Ammon's horn (tissue), 1 donor: ENCODE results near the gene RGS1.

ENCODE experiments used
- DNase-seq: peaks from one replicate; pipeline ENCODE4 v3.0.0-alpha.2; 2016; ENCODE audit warnings: low spot score

RGS1 gene

DNA sequence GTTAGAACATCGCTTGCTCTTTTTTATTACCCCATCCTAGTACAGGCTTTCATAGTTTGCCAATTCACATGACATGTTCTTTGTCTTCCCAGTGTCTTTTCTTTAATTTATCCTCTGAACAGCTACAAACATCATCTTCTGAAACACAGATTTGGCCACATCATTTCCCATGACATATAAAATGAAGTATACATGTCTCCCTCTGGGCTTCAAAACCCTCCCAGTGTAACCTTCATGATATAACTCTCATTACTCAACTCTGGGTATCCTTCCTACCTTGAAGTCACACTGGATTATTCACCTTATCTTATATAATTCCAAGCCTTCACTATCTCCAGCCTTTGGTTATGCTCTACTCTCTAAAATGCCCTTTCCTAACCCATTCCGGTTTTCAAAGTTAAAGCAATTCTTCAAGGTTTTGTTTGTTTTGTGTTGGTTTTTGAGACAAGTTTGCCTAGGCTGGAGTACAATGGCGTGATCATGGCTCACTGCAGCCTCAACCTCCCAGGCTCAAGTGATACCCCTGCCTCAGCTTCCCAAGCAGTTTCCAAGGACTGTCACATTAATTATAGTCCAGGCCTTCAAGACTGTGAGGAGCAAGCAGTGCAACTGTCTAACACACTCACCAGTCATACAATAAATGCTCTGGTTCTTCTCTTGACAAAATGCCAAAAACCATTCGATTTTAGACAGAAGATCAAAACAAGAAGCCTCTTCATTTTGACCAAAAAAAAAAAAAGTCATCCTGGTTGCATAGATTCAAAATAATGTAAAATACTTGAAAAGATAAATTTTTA lies 5.8 kb downstream of the RGS1 start:
- no peak for DNase-seq

DNA sequence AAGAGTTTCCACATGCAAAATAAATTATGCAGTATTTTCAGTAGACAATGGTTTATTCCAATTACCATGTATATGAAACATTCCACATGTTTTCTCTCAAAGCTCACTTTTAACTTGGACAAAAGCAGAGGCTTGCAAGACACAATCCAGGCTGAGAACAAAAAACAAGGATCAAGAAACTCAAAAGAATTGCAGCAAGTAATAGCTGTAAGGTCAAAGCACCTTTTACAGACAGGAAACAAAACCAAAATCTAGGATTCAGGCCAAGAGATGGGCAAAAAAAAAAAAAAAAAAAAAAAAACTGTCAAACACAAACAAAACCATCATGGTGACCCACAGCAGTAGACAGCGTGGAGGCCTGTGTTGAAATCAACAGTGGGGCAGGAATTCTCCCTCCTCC lies 9.3 kb downstream of the RGS1 start:
- DNase-seq = no peak

DNA sequence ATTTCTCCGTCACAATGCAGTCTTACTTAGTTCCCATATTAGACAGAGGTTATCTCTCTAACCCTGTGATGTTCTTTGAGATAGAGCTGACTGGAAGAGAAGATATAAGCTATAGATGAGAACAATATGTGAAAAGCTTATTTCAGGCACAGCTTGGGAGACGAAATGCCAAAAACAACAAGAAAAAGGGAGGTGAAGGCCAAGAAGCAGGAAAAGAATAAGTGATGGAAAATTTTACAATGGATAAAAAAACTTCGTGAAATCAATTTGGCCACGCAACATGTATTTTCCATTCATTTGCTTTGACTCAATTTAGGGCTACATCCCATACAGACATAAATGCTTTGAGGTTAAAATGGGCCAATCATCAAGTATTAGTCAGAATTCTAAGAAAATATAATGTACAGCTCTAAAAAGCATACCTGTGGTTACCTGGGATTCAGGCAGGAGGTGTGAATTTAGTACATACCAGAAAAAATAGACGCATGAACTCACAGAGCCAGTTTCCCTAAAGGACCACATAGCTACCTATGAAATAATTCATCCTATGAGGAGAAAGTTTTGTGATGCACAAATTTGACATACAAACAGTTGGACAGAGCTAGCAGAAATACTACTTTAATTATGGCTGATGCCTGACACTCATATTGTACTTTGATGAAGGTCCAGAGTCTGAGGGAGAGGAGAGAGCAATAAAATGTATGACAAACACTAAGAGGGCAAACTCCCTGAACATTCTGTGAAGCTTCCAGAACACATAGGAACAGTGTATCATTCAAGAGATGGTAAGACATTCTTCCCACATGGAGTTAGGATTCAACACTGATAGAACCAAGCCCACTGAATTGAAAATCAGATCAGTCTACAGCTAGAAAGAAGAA lies 12.1 kb downstream of the RGS1 start:
- no peak for DNase-seq

DNA sequence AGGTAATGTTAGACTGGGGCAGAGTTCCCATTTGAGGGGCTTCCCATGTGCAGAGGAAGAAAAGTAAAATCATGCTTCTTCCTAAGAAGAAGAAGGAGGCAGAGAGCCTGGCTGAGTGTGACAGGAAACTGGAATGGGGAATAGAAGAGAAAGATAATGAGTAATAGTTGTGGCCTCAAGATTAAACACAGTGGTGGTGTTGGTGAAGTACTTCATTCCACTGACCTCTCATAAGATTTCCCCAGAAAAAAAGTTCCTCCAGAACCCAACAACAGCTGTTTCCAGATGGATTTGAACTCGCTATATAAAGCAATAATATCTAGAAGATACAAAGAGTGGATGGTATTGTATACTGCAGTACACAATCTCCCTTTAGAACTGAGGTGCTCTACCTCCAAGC lies 13.0 kb downstream of the RGS1 start:
- no peak for DNase-seq

DNA sequence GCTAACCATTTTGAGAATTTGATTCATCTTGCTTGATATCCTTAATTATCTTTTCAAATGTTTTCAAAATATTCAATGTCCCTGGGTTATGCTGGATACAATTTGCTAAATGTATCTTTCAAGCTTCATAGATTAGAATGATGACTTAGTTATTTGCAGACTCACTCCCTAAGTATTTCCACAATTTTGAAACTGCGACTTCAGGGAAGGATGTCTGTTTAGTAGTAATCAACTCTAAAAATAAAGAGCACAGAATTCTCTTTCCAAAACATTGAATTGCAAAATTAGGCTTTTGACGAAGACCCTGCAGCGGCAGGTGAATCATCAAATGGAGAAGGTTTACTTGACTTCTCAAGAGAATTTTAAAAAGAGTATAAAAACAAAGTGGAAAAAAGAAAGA lies 14.2 kb downstream of the RGS1 start:
- DNase-seq = no peak

DNA sequence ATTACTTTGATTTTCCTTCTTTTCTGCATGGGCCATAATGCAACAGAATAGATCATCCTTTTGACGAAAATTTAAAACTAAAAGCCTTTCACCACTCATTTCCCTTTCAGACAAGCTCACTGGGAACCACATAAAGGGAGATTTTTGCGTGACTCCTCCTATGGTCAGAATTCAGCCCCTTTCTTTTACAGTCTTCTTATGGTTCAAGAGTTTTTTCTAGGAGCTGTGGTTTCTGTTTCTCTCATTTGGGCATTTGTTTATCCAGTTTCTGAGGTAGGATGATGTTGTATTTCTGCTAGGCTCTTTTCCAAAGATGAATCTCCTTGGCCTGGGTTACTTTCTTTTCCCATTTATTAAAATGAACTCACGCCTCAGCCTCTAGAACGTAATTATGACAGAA lies 16.9 kb downstream of the RGS1 start:
- no peak for DNase-seq

DNA sequence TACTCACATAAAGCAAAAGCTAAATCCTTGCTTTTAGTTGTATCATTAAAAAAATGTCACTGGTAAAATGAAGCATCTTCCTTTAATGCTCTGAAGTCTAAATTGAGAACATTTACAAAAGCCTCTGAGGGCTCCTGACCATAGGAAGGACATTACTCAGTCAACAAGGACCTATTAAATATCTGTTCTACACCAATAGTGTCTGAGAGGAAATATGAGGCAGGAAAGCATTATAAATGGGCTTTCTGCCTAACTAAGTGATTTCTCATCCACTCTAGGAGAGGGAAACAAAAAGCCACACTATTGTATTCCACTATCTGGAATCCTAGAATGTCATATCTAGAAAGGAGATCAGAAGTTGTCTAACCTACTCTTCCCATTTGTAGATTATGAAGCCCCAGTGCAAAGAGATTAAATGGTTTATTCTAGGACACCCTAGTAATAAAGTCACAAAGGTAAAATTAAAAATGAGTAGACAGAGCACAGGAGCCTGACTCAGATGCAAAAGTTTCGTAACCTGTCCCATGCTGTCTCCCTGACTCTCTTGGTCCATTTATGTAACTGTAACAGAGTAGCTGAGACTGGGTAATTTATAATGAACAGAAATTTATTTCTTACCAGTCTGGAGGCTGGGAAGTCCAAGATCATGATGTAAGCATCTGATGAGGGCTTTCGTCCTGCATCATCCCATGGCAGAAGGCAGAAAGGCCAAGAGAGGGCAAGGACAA lies 17.6 kb downstream of the RGS1 start:
- DNase-seq = no peak

DNA sequence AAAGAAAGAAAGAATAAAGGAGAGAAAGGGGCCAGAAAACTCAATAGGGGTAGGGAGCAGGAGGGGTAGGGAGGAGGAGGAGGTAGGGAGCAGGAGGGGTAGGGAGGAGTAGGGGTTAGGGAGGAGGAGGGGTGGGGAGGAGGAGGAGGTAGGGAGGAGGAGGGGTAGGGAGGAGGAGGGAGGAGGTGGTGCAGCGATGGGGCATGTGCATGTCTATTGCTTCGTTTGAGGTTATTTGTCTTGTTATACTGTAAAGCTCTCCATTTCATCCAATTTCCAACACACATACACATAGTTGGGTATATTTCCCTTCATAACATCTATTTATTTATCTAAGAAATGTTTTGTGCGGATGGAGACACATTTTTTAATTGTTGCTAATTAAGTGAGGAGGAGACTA lies 19.7 kb downstream of the RGS1 start:
- no peak for DNase-seq

DNA sequence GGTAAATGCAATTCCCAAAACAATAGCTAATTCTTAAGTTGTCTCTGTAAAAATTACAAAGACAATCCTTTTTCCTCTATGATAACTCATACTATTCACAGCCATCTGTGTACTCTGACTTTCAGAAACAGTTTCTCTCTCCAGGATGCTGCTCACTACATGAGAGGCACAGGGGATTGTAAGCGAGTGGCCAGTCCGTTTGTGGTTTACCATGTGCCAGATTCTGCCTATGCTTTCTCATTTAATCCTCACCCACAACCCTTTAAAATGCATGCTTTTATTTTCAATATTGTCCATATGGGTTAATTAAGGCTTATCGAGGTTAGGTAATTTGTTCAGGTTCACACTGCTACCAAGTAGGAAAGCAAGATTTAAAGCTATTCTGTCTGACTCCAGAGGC lies 23.0 kb downstream of the RGS1 start:
- no peak for DNase-seq

DNA sequence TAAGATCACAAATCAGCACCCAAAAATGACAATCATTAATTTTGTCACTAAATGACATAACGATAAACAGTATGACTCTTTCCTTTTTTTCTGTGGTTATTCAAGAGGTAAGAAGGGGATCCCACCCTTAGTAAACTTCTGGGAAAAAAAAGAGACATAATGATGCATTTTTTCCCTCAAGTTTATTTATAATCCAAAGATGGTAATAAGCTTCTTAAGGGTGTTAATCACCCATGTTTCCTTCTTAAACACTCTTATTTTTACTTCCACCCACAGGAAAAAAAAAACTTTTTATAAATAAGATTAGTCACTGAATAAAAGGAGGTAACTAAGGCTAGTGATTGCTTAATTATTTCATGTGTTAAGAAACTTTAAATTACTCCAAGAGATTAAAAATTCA lies 24.7 kb downstream of the RGS1 start:
- DNase-seq = no peak

DNA sequence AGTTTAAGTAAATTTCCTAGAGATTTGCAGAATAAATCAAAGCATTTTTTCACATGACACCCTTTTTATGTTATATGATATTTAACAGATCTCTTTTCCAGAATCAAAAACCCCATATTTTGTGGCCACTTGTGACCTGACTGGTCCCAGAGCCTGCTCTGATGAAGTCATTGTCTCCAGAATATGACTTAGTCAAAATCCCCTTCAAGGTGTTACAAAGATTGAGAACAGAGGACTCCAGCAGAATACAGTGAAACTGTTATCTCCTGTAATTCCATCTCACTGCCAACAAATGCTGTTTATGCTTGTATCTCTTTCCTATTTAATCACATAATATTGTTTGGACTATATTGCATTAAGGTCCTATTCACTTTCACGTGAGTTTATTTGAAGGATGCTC lies 25.6 kb downstream of the RGS1 start:
- no peak for DNase-seq

DNA sequence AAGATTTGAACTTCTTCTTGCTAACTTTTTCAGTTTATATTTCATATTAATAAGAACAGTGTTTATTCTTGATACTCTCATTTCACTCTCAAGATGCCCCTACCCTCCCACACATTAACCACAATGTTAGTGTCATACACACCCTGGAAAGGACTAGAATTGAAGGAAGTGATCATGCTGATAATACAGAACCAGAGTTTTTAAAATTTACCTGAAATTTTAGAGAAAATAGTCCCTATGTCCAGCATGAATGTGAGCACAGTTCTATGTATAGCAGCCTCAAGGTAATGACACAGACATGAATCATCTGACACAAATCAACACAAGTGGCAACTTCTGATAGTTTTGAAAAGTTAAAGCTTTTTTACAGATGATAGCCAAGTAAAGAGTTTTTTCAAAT lies 26.0 kb downstream of the RGS1 start:
- no peak for DNase-seq

DNA sequence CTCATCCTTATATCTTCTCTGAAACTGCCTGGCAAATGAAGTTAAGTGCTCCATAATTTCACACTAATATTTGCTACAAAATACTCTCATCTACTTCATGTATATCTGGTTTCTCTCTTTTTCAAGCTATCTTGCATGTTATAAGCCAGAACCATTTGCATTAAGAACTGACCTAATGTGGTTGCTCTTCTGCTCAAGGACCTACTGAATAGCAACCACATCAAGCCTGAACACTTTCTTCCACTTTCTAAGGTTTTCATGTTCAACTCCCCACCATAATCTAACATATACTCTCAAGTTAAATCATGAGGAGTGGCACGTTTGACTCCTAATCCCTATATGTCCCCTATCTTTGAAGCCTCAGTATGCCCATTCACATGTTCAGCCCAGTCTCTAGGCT lies 27.2 kb downstream of the RGS1 start:
- no peak for DNase-seq

DNA sequence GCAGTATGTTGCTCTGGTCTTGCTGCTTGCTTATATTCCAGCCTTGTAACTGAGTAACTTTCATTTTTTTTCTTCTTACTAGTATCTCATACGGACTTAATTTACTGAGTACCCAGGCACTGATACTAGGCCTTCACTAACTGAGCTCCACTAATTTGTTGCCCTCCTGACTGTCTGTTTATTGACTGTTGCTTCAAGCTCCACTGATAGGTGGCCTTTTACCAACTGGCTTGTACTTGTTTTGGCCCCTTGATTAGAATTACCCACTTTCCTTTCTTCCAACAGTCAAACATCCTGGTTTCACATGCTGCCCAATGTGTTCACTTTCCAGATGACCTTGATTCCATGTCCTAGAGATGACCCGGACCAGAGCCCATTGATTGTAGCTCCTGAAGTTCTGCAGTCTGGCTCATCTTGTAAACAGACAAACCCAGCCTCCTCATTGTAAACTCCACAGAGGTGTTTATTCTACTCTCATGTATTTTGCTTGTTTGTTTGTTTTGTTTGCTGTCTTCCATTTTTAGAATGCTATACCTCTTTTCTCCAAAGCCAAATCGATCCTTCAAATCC lies 27.7 kb downstream of the RGS1 start:
- DNase-seq = no peak

DNA sequence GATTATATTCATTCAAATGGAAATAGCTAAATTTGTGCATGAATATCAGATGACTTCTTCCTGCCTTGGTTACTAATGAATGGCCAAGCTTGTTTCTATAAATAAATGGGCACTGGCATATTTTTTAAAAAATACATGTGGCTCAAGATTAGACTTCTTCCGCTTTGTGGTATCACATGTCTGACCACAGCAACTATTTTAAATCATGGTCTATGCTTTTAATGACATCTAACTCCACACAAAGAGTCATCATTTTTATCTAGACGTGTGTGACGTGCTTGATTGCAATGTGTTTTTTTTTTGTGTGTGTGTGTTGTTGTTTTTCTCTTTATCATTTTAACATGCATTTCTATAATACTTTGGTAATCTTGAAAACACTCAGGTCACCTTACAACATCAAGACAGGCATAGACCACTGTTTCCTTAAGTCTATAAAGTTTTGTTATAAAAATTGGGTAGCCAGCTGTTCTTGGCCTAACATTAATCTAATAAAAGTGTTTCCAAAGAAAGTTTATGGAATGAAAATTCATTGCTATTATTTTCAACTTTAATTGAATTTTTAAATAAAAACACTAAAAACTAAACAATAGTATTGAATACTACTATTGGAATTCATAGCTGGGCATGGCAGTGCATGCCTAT lies 29.5 kb downstream of the RGS1 start:
- no peak for DNase-seq

DNA sequence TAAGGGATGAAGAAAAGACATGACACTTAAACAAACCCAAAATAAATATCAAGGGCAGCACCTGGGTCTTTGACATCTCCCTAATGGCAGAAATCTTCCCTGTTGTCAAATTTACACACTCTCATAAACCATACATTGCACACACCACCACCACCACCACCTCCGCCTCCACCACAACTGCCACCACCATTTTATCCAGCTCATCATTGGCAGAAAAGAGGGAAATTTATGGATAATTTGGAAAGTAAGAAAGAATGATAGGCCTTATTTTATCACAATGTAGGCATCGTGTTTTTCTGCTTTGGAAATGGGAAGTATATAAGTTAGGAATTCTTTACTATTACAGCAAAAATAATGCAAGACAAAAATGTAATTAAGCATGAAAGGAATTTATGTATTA lies 33.1 kb downstream of the RGS1 start:
- no peak for DNase-seq

DNA sequence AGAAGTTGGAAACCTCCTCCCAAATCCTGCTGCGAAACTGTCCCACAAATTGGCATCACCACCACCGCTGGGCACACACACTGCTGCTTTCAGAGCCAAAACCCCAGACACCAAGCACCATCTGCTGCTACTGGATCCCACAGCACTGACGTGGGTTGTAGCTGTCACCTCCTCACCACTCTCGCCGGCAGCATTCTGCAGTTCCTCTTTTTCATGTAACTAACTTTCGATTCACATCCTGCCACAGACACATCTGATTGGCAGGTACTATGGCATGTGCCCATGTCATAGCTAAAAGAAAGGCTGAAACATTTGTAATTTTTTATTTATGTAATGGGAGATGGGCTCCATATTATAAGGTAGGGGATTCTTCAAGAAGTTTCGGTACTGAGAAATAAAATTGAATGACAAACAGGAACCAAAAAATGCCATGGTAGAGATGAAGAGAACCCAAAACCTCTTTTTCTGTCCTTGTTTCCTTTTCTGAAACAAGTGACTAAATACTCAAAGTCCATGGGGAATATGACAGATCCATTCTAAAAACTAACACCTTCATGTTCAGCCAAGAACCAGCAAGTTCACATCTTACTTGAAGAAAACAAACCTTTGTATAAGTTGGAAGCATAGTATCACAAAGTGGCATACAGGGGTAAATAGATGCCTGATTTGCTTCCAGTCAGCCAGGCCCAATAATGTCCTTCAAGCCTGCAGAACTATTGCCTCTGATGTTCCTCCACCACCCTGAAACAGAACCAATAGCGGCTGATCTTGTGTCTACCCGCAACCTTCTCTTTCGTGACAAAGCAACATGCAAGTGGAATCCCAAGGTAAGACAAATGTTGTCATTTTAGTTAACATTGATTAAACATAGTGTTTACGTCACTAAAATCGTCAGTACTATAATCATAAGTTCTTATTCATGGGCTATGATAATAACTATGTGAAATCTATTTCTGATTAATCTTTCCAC lies 33.8 kb downstream of the RGS1 start:
- DNase-seq = peak; percentile 73

DNA sequence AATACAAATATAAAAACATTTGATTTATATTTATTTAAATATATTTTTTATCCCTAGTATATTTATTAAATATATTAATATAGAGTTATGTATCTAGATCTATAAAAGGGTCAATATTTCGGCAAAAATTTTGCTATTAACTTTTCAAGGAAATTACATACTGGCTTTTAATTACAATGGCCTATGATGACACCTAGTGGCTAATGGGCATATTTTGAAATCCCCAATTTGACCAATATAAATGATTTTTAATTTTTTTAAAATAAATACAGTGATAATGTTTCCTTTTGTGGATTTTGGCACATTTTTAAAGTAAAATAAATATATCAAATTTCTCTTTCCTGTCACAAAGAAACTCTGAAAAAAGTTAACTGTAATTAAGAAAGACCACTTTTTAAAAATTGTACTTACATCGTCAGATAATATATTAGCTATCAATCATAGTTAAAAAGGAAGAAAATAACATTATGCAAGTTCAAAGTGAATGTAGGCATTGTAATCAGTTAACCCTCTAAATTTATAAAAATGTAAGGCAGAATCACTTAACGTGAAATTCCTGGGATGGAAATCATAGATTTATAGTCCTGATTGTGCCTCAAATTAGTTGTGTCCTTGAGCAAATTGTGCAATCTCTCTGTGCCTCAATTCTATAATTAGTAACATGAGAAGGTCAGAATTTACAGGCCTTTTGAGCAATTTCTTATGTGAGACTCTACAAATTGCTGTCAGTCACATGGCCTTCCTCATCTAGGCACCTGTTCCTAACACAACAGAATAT lies 34.7 kb downstream of the RGS1 start:
- peak; percentile 8 for DNase-seq

DNA sequence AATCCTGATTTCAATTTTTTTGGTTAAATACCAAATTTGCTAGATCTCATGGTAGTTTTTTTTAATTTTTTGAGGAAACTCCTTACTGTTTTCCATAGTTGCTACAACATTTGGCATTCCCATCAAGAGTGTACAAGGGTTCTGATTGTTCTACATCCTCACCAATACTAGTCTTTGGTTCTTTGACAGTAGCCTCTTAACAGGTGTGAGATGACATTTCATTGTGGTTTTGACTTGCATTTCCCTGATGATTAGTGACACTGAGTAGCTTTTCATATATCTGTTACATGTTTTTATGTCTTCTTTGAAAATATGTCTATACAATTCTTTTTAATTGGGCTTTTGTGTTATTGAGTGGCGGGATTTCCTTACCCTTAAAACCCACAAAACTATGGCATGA lies 39.5 kb downstream of the RGS1 start:
- no peak for DNase-seq

DNA sequence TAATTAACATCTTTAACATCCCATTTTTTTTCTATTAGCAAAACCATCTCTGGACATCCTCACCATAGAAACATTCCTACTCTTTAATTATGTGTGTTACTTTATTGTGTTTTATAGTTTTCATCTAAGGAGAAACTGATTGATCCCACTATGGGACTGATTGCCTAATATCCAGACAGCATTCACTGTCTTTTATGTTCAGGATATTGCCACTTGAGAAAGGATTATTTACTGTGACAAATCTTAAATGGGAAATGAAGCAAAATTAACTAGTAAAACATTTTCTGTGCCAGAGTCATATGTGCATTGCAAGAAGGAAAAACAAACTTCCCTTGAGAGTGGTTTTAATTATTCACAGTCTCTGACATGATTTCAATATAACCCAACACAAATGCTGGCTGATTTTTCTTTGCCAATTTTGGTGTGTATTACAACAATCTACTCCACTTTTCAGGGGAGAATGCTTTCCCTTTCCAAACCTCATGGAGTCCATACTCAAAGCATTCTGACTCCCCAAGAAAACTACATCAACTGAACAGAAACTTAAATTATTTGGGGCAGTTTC lies 44.6 kb downstream of the RGS1 start:
- DNase-seq = no peak
